KOPT-K1 (cell line): Measurements from ENCODE around the gene ERICH6.

ENCODE experiments used
- H3K27ac ChIP-seq: fragments of 200-600 bp; sonication (generic); 2 replicates; pipeline ENCODE4 v1.5.1; 2016; ENCODE audit warnings: antibody characterized with exemption, mild to moderate bottlenecking, low read depth, low read length; ENCODE audit not compliant: poor library complexity, severe bottlenecking
- H3K36me3 ChIP-seq: fragments of 200-600 bp; sonication (generic); 2 replicates; pipeline ENCODE4 v1.5.1; 2017; ENCODE audit warnings: antibody characterized with exemption, mild to moderate bottlenecking, low read length, moderate library complexity; ENCODE audit not compliant: insufficient read depth
- H3K9me3 ChIP-seq: fragments of 200-600 bp; sonication (generic); 2 replicates; pipeline ENCODE4 v1.5.1; 2017; ENCODE audit warnings: antibody characterized with exemption, low read length, mild to moderate bottlenecking; ENCODE audit not compliant: insufficient read depth, poor library complexity, severe bottlenecking

The ERICH6 gene

GRCh38 chr3:150703756-150704344 lies at the start of gene ERICH6:
Gene ERICH6 (minus strand): TSS chr3:150703920. CDS start chr3:150703898, 22 bp downstream.
- 0 out of 2 replicates have a peak, but pooled peaks cover 6% of the 10 kb centered on the region for H3K36me3 ChIP-seq
- H3K27ac ChIP-seq = peak within 1 kb of the TSS; percentile 79
- no peaks in the 10 kb centered on the region for H3K9me3 ChIP-seq

GRCh38 chr3:150751781-150752263 lies 48.1 kb upstream of the ERICH6 start:
- peaks cover 47% of the 10 kb centered on the region for H3K36me3 ChIP-seq
- H3K9me3 ChIP-seq = no peaks in the 10 kb centered on the region
- H3K27ac ChIP-seq = peak overlapping the region; percentile 64

GRCh38 chr3:150749255-150749654 lies 45.5 kb upstream of the ERICH6 start:
- no peak overlapping the region for H3K27ac ChIP-seq
- no peaks in the 10 kb centered on the region for H3K9me3 ChIP-seq
- peaks cover 29% of the 10 kb centered on the region for H3K36me3 ChIP-seq

GRCh38 chr3:150748684-150749047 lies 44.9 kb upstream of the ERICH6 start:
- Histone ChIP-seq H3K36me3 (peaks cover 23% of the 10 kb centered on the region), H3K27ac (no peak overlapping the region), H3K9me3 (no peaks in the 10 kb centered on the region)

- no peak overlapping the region for H3K27ac ChIP-seq
- H3K9me3 ChIP-seq = no peaks in the 10 kb centered on the region
- peaks cover 17% of the 10 kb centered on the region for H3K36me3 ChIP-seq
These were observed 44.4 kb upstream of the ERICH6 start for GRCh38 chr3:150747886-150748683.

GRCh38 chr3:150746791-150747590 lies 43.3 kb upstream of the ERICH6 start:
- peaks cover 23% of the 10 kb centered on the region for H3K36me3 ChIP-seq
- no peaks in the 10 kb centered on the region for H3K9me3 ChIP-seq
- H3K27ac ChIP-seq = no peak overlapping the region

GRCh38 chr3:150745832-150746231 lies 42.1 kb upstream of the ERICH6 start:
- H3K9me3 ChIP-seq = no peaks in the 10 kb centered on the region
- H3K27ac ChIP-seq = no peak overlapping the region
- peaks cover 35% of the 10 kb centered on the region for H3K36me3 ChIP-seq

GRCh38 chr3:150744919-150745211 lies 41.1 kb upstream of the ERICH6 start:
- H3K9me3 ChIP-seq = no peaks in the 10 kb centered on the region
- H3K36me3 ChIP-seq = peaks cover 36% of the 10 kb centered on the region

GRCh38 chr3:150744041-150744918 lies 40.6 kb upstream of the ERICH6 start:
- Histone ChIP-seq H3K27ac (no peak overlapping the region), H3K36me3 (peaks cover 36% of the 10 kb centered on the region), H3K9me3 (no peaks in the 10 kb centered on the region)

More at GRCh38 chr3:150744919-150745211, 41.1 kb upstream of the ERICH6 start:
- no peak overlapping the region for H3K27ac ChIP-seq

- H3K27ac ChIP-seq = no peak overlapping the region
- no peaks in the 10 kb centered on the region for H3K9me3 ChIP-seq
- H3K36me3 ChIP-seq = peaks cover 35% of the 10 kb centered on the region
These were observed 39.8 kb upstream of the ERICH6 start for GRCh38 chr3:150743508-150743907.

- Histone ChIP-seq H3K36me3 (peaks cover 26% of the 10 kb centered on the region), H3K9me3 (no peaks in the 10 kb centered on the region), H3K27ac (no peak overlapping the region)
These were observed 39.0 kb upstream of the ERICH6 start for GRCh38 chr3:150742679-150743078.

GRCh38 chr3:150742141-150742523 lies 38.4 kb upstream of the ERICH6 start:
- H3K9me3 ChIP-seq = no peaks in the 10 kb centered on the region
- no peak overlapping the region for H3K27ac ChIP-seq
- peaks cover 24% of the 10 kb centered on the region for H3K36me3 ChIP-seq

- H3K9me3 ChIP-seq = no peaks in the 10 kb centered on the region
- peaks cover 24% of the 10 kb centered on the region for H3K36me3 ChIP-seq
- no peak overlapping the region for H3K27ac ChIP-seq
These were observed 37.9 kb upstream of the ERICH6 start for GRCh38 chr3:150741497-150742140.
